Measurements from ENCODE around the gene CFAP73.

DNA sequence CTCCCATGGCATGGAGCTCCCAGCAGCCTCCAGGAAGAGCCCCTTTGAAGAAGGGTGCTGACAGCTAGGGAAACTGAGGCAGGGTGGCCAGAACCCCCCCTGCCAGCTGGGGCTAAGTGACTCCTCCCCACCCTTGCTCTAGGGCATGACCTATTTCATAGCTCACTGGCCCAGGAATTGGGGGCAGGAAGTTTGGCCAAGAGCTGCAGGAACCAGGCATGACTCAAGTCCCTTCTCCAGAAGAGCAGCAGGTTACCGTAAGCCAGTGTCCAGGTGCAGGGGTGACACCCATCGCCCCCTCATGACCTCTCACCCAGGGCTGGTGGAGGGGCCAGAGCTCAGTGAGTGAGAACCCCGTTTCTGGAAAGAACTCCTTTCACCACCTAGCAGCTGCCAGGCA lies 15.9 kb upstream of the CFAP73 start:
- TF ChIP-seq, protein P1, sequence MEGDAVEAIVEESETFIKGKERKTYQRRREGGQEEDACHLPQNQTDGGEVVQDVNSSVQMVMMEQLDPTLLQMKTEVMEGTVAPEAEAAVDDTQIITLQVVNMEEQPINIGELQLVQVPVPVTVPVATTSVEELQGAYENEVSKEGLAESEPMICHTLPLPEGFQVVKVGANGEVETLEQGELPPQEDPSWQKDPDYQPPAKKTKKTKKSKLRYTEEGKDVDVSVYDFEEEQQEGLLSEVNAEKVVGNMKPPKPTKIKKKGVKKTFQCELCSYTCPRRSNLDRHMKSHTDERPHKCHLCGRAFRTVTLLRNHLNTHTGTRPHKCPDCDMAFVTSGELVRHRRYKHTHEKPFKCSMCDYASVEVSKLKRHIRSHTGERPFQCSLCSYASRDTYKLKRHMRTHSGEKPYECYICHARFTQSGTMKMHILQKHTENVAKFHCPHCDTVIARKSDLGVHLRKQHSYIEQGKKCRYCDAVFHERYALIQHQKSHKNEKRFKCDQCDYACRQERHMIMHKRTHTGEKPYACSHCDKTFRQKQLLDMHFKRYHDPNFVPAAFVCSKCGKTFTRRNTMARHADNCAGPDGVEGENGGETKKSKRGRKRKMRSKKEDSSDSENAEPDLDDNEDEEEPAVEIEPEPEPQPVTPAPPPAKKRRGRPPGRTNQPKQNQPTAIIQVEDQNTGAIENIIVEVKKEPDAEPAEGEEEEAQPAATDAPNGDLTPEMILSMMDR (IDR thresholded peaks at IDR 0.05 in 8 of 11, conservative IDR thresholded peaks at IDR 0.05 in 3 of 11) = no peak
- TF ChIP-seq POLR2AphosphoS5 (IDR thresholded peaks at IDR 0.05) = no peak
- TF ChIP-seq POLR2A (IDR thresholded peaks at IDR 0.05) = no peak
